SH-SY5Y (cell line): ENCODE data around the gene CFAP410.

Experiments
- GATA2 ChIP-seq: IDR thresholded peaks from 2 replicates; pipeline ENCODE4 v1.6.1; 2011; ENCODE audit warnings: mild to moderate bottlenecking, low read depth, low read length
- GATA3 ChIP-seq: IDR thresholded peaks from 2 replicates; pipeline ENCODE4 v1.6.1; 2011; ENCODE audit warnings: low read depth, mild to moderate bottlenecking, low read length, moderate library complexity

GRCh38 chr21:44282370-44282769 lies 56.8 kb downstream of the CFAP410 start:
- TF ChIP-seq GATA3 (no peak), GATA2 (no peak)
